ENCODE results near the gene GPR108. TPM values are rescaled to one million over a fixed set of nuclear protein-coding genes. Genes with fewer than 3 reads are reported as not detected.

GPR108 gene
- total RNA-seq, 1 donor from 2014 or later = 41.6 TPM

GRCh38 chr19:6719540-6719861 is 17.9 kb downstream of the GPR108 start:
- Mint-ChIP-seq H3K9me3 (ENCODE audit: unreplicated experiment) (peaks cover 7% of the 10 kb centered on the region), H3K4me3 (ENCODE audit: unreplicated experiment) (no peak overlapping the region), H3K27me3 (ENCODE audit: low read depth, unreplicated experiment) (peaks cover 8% of the 10 kb centered on the region), H3K36me3 (ENCODE audit: low read depth, unreplicated experiment) (no peaks in the 10 kb centered on the region), H3K4me1 (ENCODE audit: low read depth, unreplicated experiment) (peaks cover 2% of the 10 kb centered on the region), H3K27ac (ENCODE audit: unreplicated experiment) (no peak overlapping the region)
- DNase-seq (ENCODE audit: low read depth) (no peak), FAIRE-seq (no peak)
- H3K4me2 ChIP-seq (ENCODE audit: low read length) = no peak overlapping the region
- no peaks in the 10 kb centered on the region for H3K4me1 ChIP-seq (ENCODE audit: insufficient read depth, low read length)
- no peak overlapping the region for H3K4me3 ChIP-seq (ENCODE audit: insufficient read depth, low read depth, low read length)
- peaks cover 4% of the 10 kb centered on the region for H3K9me3 ChIP-seq (ENCODE audit: insufficient read depth, low read depth, low read length)
- H3K9ac ChIP-seq (ENCODE audit: low read length) = no peak overlapping the region
- no peak overlapping the region for H2AFZ ChIP-seq (ENCODE audit: low read depth, low read length)
- no peak overlapping the region for H3K27ac ChIP-seq (ENCODE audit: low read depth, low read length)
- TF ChIP-seq CTCF (IDR thresholded peaks at IDR 0.05; ENCODE audit: insufficient read depth, low read depth, low read length) = no peak
- no peak for TF ChIP-seq EZH2 (IDR thresholded peaks at IDR 0.05; ENCODE audit: insufficient read depth, low read length)
- H3K36me3 ChIP-seq (ENCODE audit: insufficient read depth, low read length) = no peaks in the 10 kb centered on the region
- no peaks in the 10 kb centered on the region for H3K27me3 ChIP-seq (ENCODE audit: insufficient read depth, low read length)
- H3K79me2 ChIP-seq (ENCODE audit: insufficient read depth, low read length) = no peaks in the 10 kb centered on the region
- no peaks in the 10 kb centered on the region for H4K20me1 ChIP-seq (ENCODE audit: insufficient read depth, low read length)

GRCh38 chr19:6718741-6719539 is 18.4 kb downstream of the GPR108 start:
- peaks cover 7% of the 10 kb centered on the region for H3K9me3 Mint-ChIP-seq (ENCODE audit: unreplicated experiment)
- TF ChIP-seq EZH2 (IDR thresholded peaks at IDR 0.05; ENCODE audit: insufficient read depth, low read length) (no peak), CTCF (IDR thresholded peaks at IDR 0.05; ENCODE audit: insufficient read depth, low read depth, low read length) (no peak)
- Histone ChIP-seq H4K20me1 (ENCODE audit: insufficient read depth, low read length) (no peaks in the 10 kb centered on the region), H3K9ac (ENCODE audit: low read length) (no peak overlapping the region), H3K9me3 (ENCODE audit: insufficient read depth, low read depth, low read length) (peaks cover 4% of the 10 kb centered on the region), H3K4me2 (ENCODE audit: low read length) (no peak overlapping the region), H2AFZ (ENCODE audit: low read depth, low read length) (no peak overlapping the region), H3K4me3 (ENCODE audit: insufficient read depth, low read depth, low read length) (no peak overlapping the region), H3K4me1 (ENCODE audit: insufficient read depth, low read length) (no peaks in the 10 kb centered on the region), H3K27me3 (ENCODE audit: insufficient read depth, low read length) (no peaks in the 10 kb centered on the region), H3K36me3 (ENCODE audit: insufficient read depth, low read length) (no peaks in the 10 kb centered on the region), H3K79me2 (ENCODE audit: insufficient read depth, low read length) (no peaks in the 10 kb centered on the region), H3K27ac (ENCODE audit: low read depth, low read length) (no peak overlapping the region)
- H3K27me3 Mint-ChIP-seq (ENCODE audit: low read depth, unreplicated experiment) = peaks cover 8% of the 10 kb centered on the region
- H3K4me3 Mint-ChIP-seq (ENCODE audit: unreplicated experiment) = no peak overlapping the region
- H3K4me1 Mint-ChIP-seq (ENCODE audit: low read depth, unreplicated experiment) = peaks cover 2% of the 10 kb centered on the region
- FAIRE-seq (no peak), DNase-seq (ENCODE audit: low read depth) (no peak)
- H3K36me3 Mint-ChIP-seq (ENCODE audit: low read depth, unreplicated experiment) = no peaks in the 10 kb centered on the region
- H3K27ac Mint-ChIP-seq (ENCODE audit: unreplicated experiment) = no peak overlapping the region

- H3K9ac ChIP-seq (ENCODE audit: low read length) = no peak overlapping the region
- no peak overlapping the region for H3K4me3 ChIP-seq (ENCODE audit: insufficient read depth, low read depth, low read length)
- Mint-ChIP-seq H3K9me3 (ENCODE audit: unreplicated experiment) (peaks cover 7% of the 10 kb centered on the region), H3K27ac (ENCODE audit: unreplicated experiment) (no peak overlapping the region), H3K4me1 (ENCODE audit: low read depth, unreplicated experiment) (no peaks in the 10 kb centered on the region), H3K36me3 (ENCODE audit: low read depth, unreplicated experiment) (no peaks in the 10 kb centered on the region), H3K27me3 (ENCODE audit: low read depth, unreplicated experiment) (peaks cover 8% of the 10 kb centered on the region), H3K4me3 (ENCODE audit: unreplicated experiment) (no peak overlapping the region)
- no peaks in the 10 kb centered on the region for H3K79me2 ChIP-seq (ENCODE audit: insufficient read depth, low read length)
- TF ChIP-seq EZH2 (IDR thresholded peaks at IDR 0.05; ENCODE audit: insufficient read depth, low read length) (no peak), CTCF (IDR thresholded peaks at IDR 0.05; ENCODE audit: insufficient read depth, low read depth, low read length) (no peak)
- H3K36me3 ChIP-seq (ENCODE audit: insufficient read depth, low read length) = no peaks in the 10 kb centered on the region
- FAIRE-seq (no peak), DNase-seq (ENCODE audit: low read depth) (no peak)
- no peaks in the 10 kb centered on the region for H3K4me1 ChIP-seq (ENCODE audit: insufficient read depth, low read length)
- H3K27ac ChIP-seq (ENCODE audit: low read depth, low read length) = no peak overlapping the region
- H3K9me3 ChIP-seq (ENCODE audit: insufficient read depth, low read depth, low read length) = peaks cover 4% of the 10 kb centered on the region
- no peaks in the 10 kb centered on the region for H3K27me3 ChIP-seq (ENCODE audit: insufficient read depth, low read length)
- no peak overlapping the region for H2AFZ ChIP-seq (ENCODE audit: low read depth, low read length)
- no peak overlapping the region for H3K4me2 ChIP-seq (ENCODE audit: low read length)
- no peaks in the 10 kb centered on the region for H4K20me1 ChIP-seq (ENCODE audit: insufficient read depth, low read length)
Measured at GRCh38 chr19:6718111-6718740, 19.2 kb downstream of the GPR108 start.

Measured in astrocyte (in vitro differentiated cells and primary cell).